ENCODE results near the gene PFN3. TPM values are rescaled to one million over a fixed set of nuclear protein-coding genes. Genes with fewer than 3 reads are reported as not detected.

Gene PFN3
- total and polyA plus RNA-seq, 2 experiments from 2014 or later, result 1.9 to 2.0 TPM

DNA sequence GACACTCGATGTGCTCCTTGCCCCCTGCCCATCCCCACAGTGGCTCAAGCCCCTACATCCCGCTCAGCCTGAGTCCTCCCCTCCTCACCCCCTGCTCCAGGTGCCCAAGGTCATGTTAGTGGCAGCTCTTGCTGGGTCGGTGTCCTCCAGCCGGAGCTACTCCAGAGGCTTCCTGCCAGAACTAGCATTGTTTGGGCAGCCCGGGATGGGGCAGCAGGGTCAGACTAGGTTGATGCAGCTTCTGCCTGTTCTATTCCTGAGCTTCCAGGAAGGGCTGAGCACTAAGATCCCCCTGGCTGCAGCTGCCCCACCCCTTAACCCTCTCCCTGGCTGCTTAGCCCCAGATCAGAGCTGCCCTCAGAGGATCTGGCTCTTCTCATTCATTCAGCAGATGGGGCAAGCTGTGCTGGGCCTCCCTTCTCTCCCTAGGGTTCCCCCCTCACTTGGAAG, 42.1 kb downstream of the PFN3 start:
- H3K9me3 Mint-ChIP-seq, result no peaks in the 10 kb centered on the region; the same call in 2 of the 3 replicates
- H3K36me3 Mint-ChIP-seq (ENCODE audit: low read depth), result no peaks in the 10 kb centered on the region
- H3K4me2 ChIP-seq, result no peak overlapping the region
- H2AFZ ChIP-seq, result no peak overlapping the region
- peaks cover 10% of the 10 kb centered on the region for H3K4me1 ChIP-seq (ENCODE audit: insufficient read depth)
- ATAC-seq (no peak), DNase-seq (ENCODE audit: low spot score) (no peak)
- H3K27me3 ChIP-seq (ENCODE audit: insufficient read depth), result peaks cover 5% of the 10 kb centered on the region
- peaks cover 7% of the 10 kb centered on the region; the same call in 1 of the 2 replicates for H3F3A ChIP-seq (replicated peaks; ENCODE audit: low read depth)
- no peak overlapping the region for H3K4me3 ChIP-seq
- TF ChIP-seq, protein P1, sequence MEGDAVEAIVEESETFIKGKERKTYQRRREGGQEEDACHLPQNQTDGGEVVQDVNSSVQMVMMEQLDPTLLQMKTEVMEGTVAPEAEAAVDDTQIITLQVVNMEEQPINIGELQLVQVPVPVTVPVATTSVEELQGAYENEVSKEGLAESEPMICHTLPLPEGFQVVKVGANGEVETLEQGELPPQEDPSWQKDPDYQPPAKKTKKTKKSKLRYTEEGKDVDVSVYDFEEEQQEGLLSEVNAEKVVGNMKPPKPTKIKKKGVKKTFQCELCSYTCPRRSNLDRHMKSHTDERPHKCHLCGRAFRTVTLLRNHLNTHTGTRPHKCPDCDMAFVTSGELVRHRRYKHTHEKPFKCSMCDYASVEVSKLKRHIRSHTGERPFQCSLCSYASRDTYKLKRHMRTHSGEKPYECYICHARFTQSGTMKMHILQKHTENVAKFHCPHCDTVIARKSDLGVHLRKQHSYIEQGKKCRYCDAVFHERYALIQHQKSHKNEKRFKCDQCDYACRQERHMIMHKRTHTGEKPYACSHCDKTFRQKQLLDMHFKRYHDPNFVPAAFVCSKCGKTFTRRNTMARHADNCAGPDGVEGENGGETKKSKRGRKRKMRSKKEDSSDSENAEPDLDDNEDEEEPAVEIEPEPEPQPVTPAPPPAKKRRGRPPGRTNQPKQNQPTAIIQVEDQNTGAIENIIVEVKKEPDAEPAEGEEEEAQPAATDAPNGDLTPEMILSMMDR (conservative IDR thresholded peaks at IDR 0.05; ENCODE audit: low read depth in 2 of 2), result no peak
- TF ChIP-seq EZH2 (IDR thresholded peaks at IDR 0.05; ENCODE audit: low read depth, unreplicated experiment), result no peak
- no peak for TF ChIP-seq STAT1 (IDR thresholded peaks at IDR 0.05; ENCODE audit: unreplicated experiment)
- TF ChIP-seq, protein P2, sequence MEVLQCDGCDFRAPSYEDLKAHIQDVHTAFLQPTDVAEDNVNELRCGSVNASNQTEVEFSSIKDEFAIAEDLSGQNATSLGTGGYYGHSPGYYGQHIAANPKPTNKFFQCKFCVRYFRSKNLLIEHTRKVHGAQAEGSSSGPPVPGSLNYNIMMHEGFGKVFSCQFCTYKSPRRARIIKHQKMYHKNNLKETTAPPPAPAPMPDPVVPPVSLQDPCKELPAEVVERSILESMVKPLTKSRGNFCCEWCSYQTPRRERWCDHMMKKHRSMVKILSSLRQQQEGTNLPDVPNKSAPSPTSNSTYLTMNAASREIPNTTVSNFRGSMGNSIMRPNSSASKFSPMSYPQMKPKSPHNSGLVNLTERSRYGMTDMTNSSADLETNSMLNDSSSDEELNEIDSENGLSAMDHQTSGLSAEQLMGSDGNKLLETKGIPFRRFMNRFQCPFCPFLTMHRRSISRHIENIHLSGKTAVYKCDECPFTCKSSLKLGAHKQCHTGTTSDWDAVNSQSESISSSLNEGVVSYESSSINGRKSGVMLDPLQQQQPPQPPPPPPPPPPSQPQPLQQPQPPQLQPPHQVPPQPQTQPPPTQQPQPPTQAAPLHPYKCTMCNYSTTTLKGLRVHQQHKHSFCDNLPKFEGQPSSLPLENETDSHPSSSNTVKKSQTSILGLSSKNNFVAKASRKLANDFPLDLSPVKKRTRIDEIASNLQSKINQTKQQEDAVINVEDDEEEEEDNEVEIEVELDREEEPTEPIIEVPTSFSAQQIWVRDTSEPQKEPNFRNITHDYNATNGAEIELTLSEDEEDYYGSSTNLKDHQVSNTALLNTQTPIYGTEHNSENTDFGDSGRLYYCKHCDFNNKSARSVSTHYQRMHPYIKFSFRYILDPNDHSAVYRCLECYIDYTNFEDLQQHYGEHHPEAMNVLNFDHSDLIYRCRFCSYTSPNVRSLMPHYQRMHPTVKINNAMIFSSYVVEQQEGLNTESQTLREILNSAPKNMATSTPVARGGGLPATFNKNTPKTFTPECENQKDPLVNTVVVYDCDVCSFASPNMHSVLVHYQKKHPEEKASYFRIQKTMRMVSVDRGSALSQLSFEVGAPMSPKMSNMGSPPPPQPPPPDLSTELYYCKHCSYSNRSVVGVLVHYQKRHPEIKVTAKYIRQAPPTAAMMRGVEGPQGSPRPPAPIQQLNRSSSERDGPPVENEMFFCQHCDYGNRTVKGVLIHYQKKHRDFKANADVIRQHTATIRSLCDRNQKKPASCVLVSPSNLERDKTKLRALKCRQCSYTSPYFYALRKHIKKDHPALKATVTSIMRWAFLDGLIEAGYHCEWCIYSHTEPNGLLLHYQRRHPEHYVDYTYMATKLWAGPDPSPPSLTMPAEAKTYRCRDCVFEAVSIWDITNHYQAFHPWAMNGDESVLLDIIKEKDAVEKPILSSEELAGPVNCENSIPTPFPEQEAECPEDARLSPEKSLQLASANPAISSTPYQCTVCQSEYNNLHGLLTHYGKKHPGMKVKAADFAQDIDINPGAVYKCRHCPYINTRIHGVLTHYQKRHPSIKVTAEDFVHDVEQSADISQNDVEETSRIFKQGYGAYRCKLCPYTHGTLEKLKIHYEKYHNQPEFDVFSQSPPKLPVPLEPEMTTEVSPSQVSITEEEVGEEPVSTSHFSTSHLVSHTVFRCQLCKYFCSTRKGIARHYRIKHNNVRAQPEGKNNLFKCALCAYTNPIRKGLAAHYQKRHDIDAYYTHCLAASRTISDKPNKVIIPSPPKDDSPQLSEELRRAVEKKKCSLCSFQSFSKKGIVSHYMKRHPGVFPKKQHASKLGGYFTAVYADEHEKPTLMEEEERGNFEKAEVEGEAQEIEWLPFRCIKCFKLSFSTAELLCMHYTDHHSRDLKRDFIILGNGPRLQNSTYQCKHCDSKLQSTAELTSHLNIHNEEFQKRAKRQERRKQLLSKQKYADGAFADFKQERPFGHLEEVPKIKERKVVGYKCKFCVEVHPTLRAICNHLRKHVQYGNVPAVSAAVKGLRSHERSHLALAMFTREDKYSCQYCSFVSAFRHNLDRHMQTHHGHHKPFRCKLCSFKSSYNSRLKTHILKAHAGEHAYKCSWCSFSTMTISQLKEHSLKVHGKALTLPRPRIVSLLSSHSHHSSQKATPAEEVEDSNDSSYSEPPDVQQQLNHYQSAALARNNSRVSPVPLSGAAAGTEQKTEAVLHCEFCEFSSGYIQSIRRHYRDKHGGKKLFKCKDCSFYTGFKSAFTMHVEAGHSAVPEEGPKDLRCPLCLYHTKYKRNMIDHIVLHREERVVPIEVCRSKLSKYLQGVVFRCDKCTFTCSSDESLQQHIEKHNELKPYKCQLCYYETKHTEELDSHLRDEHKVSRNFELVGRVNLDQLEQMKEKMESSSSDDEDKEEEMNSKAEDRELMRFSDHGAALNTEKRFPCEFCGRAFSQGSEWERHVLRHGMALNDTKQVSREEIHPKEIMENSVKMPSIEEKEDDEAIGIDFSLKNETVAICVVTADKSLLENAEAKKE (CRISPR knock-in tag; IDR thresholded peaks at IDR 0.05), result no peak
- no peak for TF ChIP-seq NANOG (IDR thresholded peaks at IDR 0.05; ENCODE audit: borderline replicate concordance)
- TF ChIP-seq ZNF114 (CRISPR knock-in tag; IDR thresholded peaks at IDR 0.05), result no peak
- TF ChIP-seq EZH2phosphoT487 (IDR thresholded peaks at IDR 0.05; ENCODE audit: unreplicated experiment), result no peak
- no peaks in the 10 kb centered on the region for H3K36me3 ChIP-seq (ENCODE audit: insufficient read depth)
- H3K4me1 Mint-ChIP-seq, result peaks cover 17% of the 10 kb centered on the region; the same call in 2 of the 3 replicates
- no peaks in the 10 kb centered on the region for H3K79me2 ChIP-seq (replicated peaks; ENCODE audit: insufficient read depth)
- H3K4me3 Mint-ChIP-seq, result no peak overlapping the region
- H3K27ac Mint-ChIP-seq, result no peak overlapping the region; the same call in 1 of the 2 replicates
- H3K27me3 Mint-ChIP-seq (ENCODE audit: insufficient read depth, low read depth, poor library complexity), result peaks cover 23% of the 10 kb centered on the region
- peaks cover 4% of the 10 kb centered on the region; the same call in 1 of the 2 replicates for H3K9me2 ChIP-seq (ENCODE audit: insufficient read depth)
- H4K20me1 ChIP-seq (replicated peaks; ENCODE audit: insufficient read depth), result no peaks in the 10 kb centered on the region
- no peak overlapping the region for H3K27ac ChIP-seq (ENCODE audit: low read depth)

Data from GM23338 (cell line).